K562 (cell line): Measurements from ENCODE around the gene KCNG1. TPM values are rescaled to one million over a fixed set of nuclear protein-coding genes. Genes with fewer than 3 reads are reported as not detected.

Source experiments
- AFF4 ChIP-seq: sonication (generic); formaldehyde crosslinking; IDR thresholded peaks from 2 replicates; pipeline ENCODE4 v1.8.0; 2023; ENCODE audit warnings: mild to moderate bottlenecking, missing genetic modification reagents
- FOXJ2 ChIP-seq: fragments of 200-800 bp; sonication (Bioruptor generic); IDR thresholded peaks from 2 replicates; pipeline ENCODE4 v1.6.1; 2016; ENCODE audit warnings: missing genetic modification characterization, missing compliant biosample characterization
- FOXJ3 ChIP-seq: sonication (generic); formaldehyde crosslinking; IDR thresholded peaks from 2 replicates; pipeline ENCODE4 v1.4.0; 2020; ENCODE audit warnings: mild to moderate bottlenecking, missing genetic modification reagents
- JUND ChIP-seq, 2 experiments: IDR thresholded peaks; 2 replicates in 1 of 2; 3 replicates in 1 of 2; pipeline ENCODE4 v1.6.1; 2011; ENCODE audit warnings: borderline replicate concordance in 2 of 2, low read depth in 2 of 2, low read length in 2 of 2, improper control_type of control experiment in 1 of 2, missing biosample characterization in 1 of 2, missing genetic modification characterization in 1 of 2, missing genetic modification reagents in 1 of 2
- PRPF4 ChIP-seq: fragments of 200-400 bp; formaldehyde crosslinking; IDR thresholded peaks from one replicate; pipeline ENCODE4 v1.6.1; 2017; ENCODE audit warnings: low read length, low read depth, mild to moderate bottlenecking; ENCODE audit not compliant: insufficient read depth, poor library complexity, severe bottlenecking
- RBM25 ChIP-seq: fragments of 200-400 bp; formaldehyde crosslinking; IDR thresholded peaks from 2 replicates; pipeline ENCODE4 v1.6.1; 2018; ENCODE audit warnings: low read length, low read depth, moderate library complexity; ENCODE audit not compliant: severe bottlenecking
- SMAD2 ChIP-seq: fragments of 150-350 bp; IDR thresholded peaks from 2 replicates; pipeline ENCODE4 v1.6.1; 2014; ENCODE audit warnings: low read depth, mild to moderate bottlenecking, low read length
- SMARCA5 ChIP-seq: fragments of 450-650 bp; IDR thresholded peaks from 2 replicates; pipeline ENCODE4 v1.6.1; 2016
- TARDBP ChIP-seq: fragments of 450-650 bp; IDR thresholded peaks from 2 replicates; pipeline ENCODE4 v1.6.1; 2016
- TRIM24 ChIP-seq, 2 experiments: fragments of 450-650 bp; IDR thresholded peaks; 2 replicates each; pipeline ENCODE4 v1.6.1; 2016
- XRCC4 ChIP-seq: IDR thresholded peaks from one replicate; pipeline ENCODE4 v1.6.1; 2011; ENCODE audit not compliant: insufficient read depth, insufficient read length; ENCODE audit errors: extremely low read depth
- ZBTB40 ChIP-seq, 2 experiments: fragments of 450-650 bp in 1 of 2; sonication (generic) in 1 of 2; formaldehyde crosslinking in 1 of 2; IDR thresholded peaks; 2 replicates each; pipeline versions ENCODE4 v1.7.1 to v1.9.0; 2016 to 2022; ENCODE audit warnings: inconsistent platforms in 1 of 2, mild to moderate bottlenecking in 1 of 2, missing genetic modification reagents in 1 of 2
- ZNF134 ChIP-seq: fragments of 250-450 bp; sonication (Bioruptor Pico); conservative IDR thresholded peaks from 2 replicates; pipeline ENCODE4 v1.4.0; 2020
- ZNF354B ChIP-seq: fragments of 250-450 bp; sonication (Bioruptor Pico); IDR thresholded peaks from 2 replicates; pipeline ENCODE4 v1.4.0; 2020
- ZNF764 ChIP-seq: fragments of 250-450 bp; sonication (Bioruptor Pico); IDR thresholded peaks from 2 replicates; pipeline ENCODE4 v1.4.0; 2020; ENCODE audit warnings: low read depth, mild to moderate bottlenecking, moderate library complexity
- polyA plus RNA-seq, 8 experiments: library from polyadenylated mRNA; depleted of rRNA in 4 of 8; stranded (reverse) in 5 of 8; unstranded in 3 of 8; fragments of >200 nt; fragmentation: Nextera tagmentation in 2 of 8; fragmentation: Illumina TruSeq in 1 of 8; extraction: Ambion mirVana in 2 of 8; extraction: Trizol in 1 of 8; gene quantifications; 2 replicates each; pipeline versions ENCODE4 v1.2.1 to v1.2.3, GENCODE V29; 2011 to 2014; ENCODE audit warnings: inconsistent platforms in 1 of 8, missing spikeins in 1 of 8
- total RNA-seq, 7 experiments: library from RNA; depleted of rRNA in 6 of 7; stranded (reverse); fragments of >200 nt in 6 of 7; fragmentation: Illumina TruSeq in 2 of 7; extraction: Trizol in 2 of 7; gene quantifications; 2 replicates each; pipeline versions ENCODE4 v1.2.1 to v1.2.3, GENCODE V29; 2011 to 2021; ENCODE audit warnings: low replicate concordance in 1 of 7

The KCNG1 gene
- total and polyA plus RNA-seq, 9 of the 15 experiments (the other 6 are each of a cell fraction or from before 2014, with no cell fraction given) = 0.06 to 1.5 (median 0.22) TPM; not detected in 2

GRCh38 chr20:51036827-51037531 is 14.1 kb upstream of the KCNG1 start (continued):
- TF ChIP-seq ZBTB40 (IDR thresholded peaks at IDR 0.05) (no peak), ZBTB40 (CRISPR knock-in tag; IDR thresholded peaks at IDR 0.05) (no peak), XRCC4 (no peak), FOXJ2 (tag) (no peak), ZNF764 (CRISPR knock-in tag) (no peak), ZNF134 (0 out of 2 replicates have a peak, but pooled peaks have one; percentile 4), SMARCA5 (no peak), JUND (IDR thresholded peaks at IDR 0.05; ENCODE audit: borderline replicate concordance, low read depth, low read length) (peak; percentile 84), JUND (tag; IDR thresholded peaks at IDR 0.05; ENCODE audit: borderline replicate concordance, low read depth, low read length) (peak; percentile 68; the same call in 2 of the 3 replicates), SMAD2 (no peak), TRIM24 (IDR thresholded peaks at IDR 0.05) (peak; percentile 16 to 56; a peak in 1 of 4 replicates), RBM25 (no peak), FOXJ3 (CRISPR knock-in tag) (no peak), AFF4 (CRISPR knock-in tag) (no peak), TARDBP (no peak), PRPF4 (no peak), ZNF354B (no peak)
